NCI-H2029 (cell line): ENCODE measurements around the gene CAV1.

Experiments used
- DNase-seq: peaks from one replicate; lab custom pipeline; 2025; lab: John Stamatoyannopoulos, UW

The CAV1 gene

DNA sequence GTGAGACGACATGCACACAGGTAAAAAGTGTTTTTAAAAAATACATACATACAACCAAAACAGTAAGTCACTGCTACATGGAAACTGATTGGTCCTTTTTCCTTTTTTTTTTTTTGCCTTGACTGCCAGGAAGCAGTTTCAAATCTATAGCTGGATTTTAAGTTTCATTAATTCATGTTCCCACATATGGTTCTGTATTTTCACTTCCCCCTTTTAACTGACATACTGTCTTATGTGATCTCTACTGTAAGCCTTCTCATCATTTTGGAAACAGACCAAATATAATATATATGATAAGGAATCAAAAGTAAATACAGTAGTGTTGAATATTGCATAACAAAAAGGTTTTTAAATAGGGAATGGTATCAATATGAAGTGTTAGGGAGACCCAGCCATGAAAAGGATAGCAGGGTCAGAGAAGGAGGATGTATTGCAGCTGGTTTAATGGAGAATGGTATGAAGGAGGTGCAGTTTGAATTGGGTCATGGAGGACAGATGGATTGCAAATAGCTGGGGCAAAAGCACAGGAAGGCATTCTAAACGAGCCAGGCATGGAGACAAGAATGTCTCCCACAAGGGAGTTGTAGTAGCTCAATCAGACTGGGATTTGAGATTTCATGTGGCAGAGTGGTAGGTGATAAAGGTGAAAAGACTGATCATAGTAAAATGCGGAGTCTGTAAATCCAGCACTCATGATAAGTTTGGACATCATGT, 5.4 kb downstream of the CAV1 start:
- DNase-seq, result no peak

DNA sequence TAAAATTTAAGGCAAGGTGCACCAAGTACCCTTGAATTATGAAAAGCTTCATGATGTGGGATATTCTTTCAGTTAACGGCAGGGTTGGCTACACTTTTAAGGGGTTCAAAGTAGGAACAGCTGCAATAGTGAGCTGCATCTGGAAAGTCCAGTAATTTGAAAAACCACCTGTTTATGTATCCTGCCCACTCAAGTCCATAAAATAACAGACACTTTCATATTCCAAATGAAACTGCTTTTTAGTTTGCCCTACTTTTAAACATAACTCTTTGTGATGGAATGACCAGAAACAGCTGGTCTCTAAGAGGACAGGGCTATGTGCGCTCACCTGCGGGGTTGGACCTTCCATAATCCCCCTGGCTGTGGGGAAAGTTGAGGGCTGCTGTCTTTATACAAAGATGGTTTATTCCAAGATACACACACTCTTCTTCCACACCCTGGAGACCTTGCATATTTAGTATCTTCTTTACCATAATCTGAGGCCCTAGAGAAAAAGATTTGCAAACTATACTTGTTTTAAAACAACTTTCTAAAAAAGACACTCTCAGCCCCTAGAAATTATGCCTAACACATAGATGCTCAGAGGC, 7.4 kb downstream of the CAV1 start:
- no peak for DNase-seq

- no peak for DNase-seq
Observed at GRCh38 chr7:116534790-116535189, 10.0 kb downstream of the CAV1 start.

GRCh38 chr7:116535416-116535815, 10.6 kb downstream of the CAV1 start:
- DNase-seq, result no peak

DNA sequence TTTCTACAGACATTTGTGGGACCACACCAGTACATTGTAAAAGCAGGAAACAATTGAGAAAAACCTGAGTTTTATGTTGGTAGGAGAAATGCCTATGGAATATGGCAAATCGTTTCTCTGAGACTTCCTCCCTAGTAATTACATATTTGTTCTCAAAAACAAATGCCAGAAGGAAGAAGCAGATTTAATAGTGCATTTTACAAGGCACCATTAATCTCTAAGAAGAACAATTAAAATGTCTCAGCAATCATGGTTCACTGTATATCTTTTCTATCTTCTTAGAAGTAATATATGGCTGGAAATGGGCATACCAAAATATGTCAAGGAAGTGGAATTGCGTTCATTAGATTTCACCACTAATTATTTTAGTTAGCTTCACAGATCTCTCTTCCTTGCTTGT, 13.3 kb downstream of the CAV1 start:
- no peak for DNase-seq

DNA sequence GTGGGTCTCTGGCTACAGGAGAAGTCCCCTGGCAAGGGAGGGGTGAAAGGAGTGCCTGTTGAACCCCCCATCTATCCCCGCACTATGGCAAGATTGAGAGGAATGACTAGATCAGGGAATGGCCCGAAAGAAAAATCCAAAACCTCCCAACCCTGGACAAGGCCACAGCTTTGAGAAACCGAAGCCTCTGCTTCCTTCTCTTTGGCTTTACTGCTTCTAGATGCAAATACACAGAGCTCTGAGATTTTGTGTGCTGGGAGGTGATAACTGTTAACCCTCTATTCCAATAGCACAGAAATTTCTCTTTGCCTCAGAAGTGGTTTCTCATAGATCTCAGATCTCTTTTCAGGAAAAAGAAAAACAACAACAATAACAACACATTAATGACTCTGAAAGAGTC, 15.0 kb downstream of the CAV1 start:
- no peak for DNase-seq

DNA sequence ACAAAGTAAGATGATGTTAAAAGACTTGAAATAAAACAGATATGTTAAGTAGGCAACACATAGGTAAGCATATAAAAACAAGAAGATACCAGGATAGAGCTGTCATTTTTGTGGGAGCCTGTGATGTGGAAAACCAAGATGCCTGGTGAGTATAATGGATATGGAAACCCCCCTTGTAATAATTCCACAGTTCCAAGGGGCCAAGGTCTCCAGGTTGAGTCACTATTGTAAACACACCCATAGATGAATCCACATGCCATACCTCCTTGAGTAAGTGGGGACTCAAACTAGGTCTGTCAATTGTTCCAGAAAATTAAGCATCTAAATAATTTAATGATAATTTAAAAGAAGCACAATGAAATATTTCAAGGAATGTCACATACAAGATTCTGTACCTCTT, 15.9 kb downstream of the CAV1 start:
- DNase-seq, result no peak

DNA sequence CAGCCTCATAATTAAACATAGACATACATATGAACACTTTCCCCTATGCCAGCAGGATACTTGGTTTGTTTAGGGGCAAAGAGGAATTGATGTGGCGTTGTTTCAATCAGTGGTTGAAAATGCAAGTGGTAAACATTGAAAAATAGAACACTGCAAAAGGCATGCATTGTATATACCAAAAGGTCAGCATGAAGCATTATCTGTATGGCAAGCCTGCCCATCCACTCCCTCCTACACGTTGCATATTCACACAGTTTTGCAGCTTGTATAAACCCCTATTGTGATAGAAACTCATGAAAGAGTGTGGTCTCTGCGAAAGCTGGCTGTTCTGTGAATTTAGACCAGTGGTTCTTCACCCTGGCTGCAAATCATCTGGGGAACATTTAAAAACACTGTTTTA, 17.1 kb downstream of the CAV1 start:
- no peak for DNase-seq

DNA sequence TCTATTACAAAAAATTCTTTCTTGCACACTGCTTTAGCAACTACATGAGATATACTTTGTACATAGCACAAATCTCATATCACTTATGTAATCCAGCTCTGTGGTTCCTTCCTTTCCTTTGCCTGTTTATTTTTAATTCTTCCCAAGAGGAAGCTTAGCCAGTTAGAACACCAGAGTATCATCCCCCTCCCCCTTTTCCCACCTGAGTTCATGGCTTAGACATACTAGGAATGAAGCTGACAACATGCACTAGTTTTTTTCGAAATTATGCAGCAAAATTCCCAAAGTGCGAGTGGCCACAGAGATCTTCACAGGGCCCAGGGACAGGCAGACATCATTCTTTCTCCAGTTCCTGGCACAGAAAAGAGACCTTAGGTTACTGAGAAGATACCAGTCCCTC, 17.8 kb downstream of the CAV1 start:
- DNase-seq, result no peak

- no peak for DNase-seq
Observed at GRCh38 chr7:116543664-116544063, 18.8 kb downstream of the CAV1 start.

DNA sequence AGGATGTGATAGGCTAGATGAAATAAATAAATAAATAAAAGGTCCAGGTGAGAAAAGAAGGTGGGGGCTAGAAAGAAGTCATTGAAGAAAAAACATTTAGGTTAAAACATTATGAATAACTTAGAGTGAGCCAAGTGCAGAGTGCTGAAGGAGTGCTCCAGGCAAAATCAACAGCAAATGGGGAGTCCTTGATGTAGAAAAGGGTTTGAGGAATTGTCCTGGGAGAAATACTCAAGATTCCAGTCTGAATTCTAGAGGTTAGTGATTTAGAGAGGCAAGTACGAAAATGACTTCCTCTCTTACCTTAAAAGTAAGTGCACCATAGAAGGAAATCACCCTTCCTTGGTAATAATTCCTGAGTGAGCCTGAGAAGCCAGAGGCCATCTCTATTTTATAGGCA, 19.7 kb downstream of the CAV1 start:
- no peak for DNase-seq

- DNase-seq, result no peak
Observed at GRCh38 chr7:116545411-116545993, 20.7 kb downstream of the CAV1 start.

DNA sequence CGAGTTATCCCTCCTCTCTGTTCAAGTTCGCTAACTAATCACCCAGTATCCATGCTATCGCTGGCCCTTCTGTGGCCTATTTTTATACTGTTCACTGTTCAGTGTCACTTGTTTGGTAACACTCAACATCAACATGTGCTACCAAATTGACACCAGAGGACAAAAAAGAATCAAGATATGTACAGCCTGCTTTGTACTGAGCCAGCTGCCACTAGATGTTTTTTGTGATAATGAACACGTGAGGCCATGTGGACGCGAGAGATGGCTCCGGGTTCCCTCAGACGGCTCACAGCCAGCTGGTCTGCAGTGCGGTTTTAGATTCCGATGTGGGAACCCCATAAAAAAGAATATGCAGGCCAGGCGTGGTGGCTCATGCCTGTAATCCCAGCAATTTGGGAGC, 21.2 kb downstream of the CAV1 start:
- DNase-seq, result no peak

- no peak for DNase-seq
Observed at GRCh38 chr7:116546916-116547315, 22.1 kb downstream of the CAV1 start.

DNA sequence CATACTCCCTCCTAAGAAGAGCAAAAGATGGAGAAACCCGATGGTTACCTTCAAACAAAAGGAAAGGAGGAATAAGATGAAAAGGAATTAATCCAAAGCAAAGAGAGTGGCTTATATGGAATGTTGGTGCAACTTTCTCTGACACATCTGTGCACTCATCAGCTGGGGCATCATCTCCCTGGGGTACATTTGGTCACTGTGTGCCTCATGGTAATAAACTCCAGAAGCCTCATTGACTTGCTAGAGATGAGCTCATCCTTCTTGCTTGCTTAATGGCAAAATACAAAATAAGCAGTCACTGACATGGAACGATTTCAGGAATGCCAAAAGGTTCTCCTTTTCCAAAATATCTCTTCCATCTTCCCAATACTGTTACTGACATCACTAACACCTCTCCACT, 22.5 kb downstream of the CAV1 start:
- DNase-seq, result no peak

- DNase-seq, result no peak
Observed at GRCh38 chr7:116548506-116548905, 23.7 kb downstream of the CAV1 start.

DNA sequence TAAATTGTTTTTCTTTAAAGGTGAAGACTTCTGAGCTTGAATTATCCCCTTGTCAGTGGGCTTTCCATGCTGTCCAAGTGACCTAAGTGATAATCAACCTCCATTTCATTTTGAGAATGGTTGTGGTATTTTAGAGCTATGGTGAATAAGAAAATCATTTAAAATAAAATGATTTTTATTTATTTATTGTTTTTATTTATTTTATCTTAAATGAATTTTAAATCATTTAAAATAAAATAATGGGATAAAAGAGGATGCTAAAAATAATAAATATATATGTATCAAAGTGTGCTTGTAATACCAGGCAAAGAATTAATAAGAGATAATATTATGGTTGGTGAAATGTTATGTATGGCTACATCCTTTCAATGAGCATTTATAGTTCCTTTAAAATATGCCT, 24.5 kb downstream of the CAV1 start:
- no peak for DNase-seq

GRCh38 chr7:116551692-116552091, 26.9 kb downstream of the CAV1 start:
- no peak for DNase-seq

DNA sequence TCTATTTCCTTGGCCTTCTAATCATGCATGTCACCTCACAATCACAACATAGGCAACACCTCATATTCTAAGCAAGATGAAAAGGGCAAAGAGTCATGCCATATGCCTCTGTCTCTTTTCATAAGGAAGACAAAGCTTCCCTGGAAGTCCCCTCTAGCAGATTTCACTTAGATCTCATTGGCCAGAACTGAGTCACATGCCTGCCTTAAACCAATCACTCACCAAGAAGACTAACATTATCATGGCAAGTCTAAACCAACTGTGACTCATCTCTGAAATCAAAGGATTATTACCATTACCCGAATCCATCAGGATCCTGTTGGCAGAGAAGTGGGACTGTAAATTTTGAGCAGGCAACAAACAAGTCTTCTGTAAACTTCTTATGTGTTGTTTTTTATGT, 27.8 kb downstream of the CAV1 start:
- DNase-seq, result no peak

- no peak for DNase-seq
Observed at GRCh38 chr7:116553168-116553964, 28.5 kb downstream of the CAV1 start.

DNA sequence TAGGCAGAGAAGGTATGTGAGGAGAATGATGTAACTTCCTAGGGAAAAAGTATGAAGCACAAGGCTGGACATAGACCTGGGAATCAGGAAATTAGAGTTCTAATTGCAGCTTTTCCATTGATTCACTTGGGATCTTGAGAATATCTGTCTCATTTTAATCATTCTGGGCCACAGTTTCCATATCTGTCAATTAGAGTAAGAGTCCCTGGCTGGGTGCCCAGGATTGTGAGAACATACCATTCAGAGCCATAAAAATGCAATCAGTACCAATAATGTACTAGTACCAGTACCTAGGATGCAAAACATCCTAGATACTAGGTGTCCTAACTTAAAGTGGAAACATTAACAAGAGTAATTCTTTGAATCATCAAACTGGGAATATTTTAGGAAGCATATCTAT, 29.6 kb downstream of the CAV1 start:
- DNase-seq, result no peak

DNA sequence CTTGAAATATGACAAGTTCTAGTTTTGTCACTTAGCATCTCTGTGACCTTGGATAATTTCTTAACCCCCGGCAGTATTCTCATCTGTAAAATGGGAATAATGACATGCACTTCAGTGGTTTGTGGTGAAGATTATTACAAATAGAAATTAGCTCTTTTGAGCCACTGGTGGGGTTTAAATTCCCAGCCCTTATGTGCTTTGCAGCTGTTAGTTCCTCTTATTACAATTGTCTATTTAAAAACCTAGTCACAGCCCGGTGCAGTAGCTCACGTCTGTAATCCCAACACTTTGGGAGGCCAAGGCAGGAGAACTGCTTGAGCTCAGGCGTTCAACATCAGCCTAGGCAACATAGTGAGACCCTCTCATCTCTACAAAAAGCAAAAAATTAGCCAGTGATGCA, 30.1 kb downstream of the CAV1 start:
- DNase-seq, result no peak

DNA sequence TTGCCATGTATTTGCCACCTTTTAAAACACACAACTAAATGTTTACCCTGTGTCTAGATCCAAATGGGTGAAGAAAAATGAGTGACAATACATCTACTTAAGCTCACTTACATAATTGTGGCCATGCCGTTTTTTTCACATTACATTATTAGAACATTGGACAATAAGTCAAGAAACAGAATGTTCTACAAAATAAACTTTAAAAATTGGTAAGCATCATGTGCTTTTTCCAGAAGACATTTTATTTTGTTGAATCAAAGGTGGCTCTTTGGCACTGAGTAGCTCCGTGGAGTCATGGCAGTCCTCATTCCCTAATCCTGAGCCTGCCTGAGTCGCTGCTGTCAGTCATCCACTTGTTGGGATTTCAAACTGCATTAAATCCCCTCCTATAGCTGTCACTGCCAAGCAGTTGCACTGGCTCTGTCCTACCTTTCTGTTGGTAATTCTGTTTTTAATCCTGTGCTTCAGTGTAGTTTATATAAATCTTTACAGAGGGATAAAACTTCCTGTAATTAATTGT, 32.3 kb downstream of the CAV1 start:
- no peak for DNase-seq
